ENCODE results near the gene CHD9NB. TPM values are rescaled to one million over a fixed set of nuclear protein-coding genes. Genes with fewer than 3 reads are reported as not detected.

Gene CHD9NB
- total and polyA plus RNA-seq, 9 of the 15 experiments (the other 6 are each of a cell fraction or from before 2014, with no cell fraction given): 0.06 to 0.10 (median 0.07) TPM; not detected in 6

DNA sequence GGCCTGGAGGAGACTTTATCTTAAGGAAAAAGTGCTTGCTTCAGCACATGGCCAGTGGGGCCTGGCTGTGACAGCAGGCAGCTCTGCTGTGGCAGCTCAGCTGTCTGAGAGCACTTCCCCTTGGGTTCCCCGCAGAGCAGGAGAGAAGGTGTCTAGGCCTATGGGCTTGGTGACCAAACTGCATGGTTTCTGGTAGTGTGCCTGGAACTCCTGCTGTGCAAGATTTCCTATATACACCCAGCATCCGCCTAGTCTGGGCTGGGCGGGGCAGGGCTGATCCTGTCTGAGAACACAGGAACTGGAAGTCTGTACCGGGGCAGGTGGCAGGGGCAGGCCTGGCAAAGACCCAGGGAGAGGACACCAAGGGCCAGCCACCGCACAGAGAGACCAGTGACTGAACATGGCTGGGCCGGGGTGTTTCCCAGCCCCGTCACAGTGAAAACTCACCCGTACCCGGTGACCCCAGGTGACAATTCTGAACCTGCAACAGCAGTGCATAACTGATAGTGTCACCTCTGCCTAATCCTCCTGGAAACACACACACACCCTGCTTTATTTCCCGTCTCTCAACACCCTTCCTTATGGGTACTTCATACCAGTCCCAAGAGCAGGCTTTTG lies 41.4 kb upstream of the CHD9NB start (continued):
- peak; percentile 83 for TF ChIP-seq SPI1 (IDR thresholded peaks at IDR 0.05; ENCODE audit: borderline replicate concordance, low read depth, low read length)
- TF ChIP-seq TAL1 (IDR thresholded peaks at IDR 0.05): peak; percentile 64
- TF ChIP-seq CREM (IDR thresholded peaks at IDR 0.05; ENCODE audit: low read depth): peak; percentile 7; the same call in 1 of the 2 replicates
- TF ChIP-seq ZBTB1 (CRISPR knock-in tag; IDR thresholded peaks at IDR 0.05; ENCODE audit: borderline replicate concordance, low read depth): no peak
- TF ChIP-seq MTA2 (IDR thresholded peaks at IDR 0.05; ENCODE audit: low read depth): no peak
- TF ChIP-seq, protein P1, sequence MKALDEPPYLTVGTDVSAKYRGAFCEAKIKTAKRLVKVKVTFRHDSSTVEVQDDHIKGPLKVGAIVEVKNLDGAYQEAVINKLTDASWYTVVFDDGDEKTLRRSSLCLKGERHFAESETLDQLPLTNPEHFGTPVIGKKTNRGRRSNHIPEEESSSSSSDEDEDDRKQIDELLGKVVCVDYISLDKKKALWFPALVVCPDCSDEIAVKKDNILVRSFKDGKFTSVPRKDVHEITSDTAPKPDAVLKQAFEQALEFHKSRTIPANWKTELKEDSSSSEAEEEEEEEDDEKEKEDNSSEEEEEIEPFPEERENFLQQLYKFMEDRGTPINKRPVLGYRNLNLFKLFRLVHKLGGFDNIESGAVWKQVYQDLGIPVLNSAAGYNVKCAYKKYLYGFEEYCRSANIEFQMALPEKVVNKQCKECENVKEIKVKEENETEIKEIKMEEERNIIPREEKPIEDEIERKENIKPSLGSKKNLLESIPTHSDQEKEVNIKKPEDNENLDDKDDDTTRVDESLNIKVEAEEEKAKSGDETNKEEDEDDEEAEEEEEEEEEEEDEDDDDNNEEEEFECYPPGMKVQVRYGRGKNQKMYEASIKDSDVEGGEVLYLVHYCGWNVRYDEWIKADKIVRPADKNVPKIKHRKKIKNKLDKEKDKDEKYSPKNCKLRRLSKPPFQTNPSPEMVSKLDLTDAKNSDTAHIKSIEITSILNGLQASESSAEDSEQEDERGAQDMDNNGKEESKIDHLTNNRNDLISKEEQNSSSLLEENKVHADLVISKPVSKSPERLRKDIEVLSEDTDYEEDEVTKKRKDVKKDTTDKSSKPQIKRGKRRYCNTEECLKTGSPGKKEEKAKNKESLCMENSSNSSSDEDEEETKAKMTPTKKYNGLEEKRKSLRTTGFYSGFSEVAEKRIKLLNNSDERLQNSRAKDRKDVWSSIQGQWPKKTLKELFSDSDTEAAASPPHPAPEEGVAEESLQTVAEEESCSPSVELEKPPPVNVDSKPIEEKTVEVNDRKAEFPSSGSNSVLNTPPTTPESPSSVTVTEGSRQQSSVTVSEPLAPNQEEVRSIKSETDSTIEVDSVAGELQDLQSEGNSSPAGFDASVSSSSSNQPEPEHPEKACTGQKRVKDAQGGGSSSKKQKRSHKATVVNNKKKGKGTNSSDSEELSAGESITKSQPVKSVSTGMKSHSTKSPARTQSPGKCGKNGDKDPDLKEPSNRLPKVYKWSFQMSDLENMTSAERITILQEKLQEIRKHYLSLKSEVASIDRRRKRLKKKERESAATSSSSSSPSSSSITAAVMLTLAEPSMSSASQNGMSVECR (CRISPR knock-in tag; IDR thresholded peaks at IDR 0.05): 0 out of 2 replicates have a peak, but pooled peaks have one; percentile 33
- no peak for TF ChIP-seq CREB1 (IDR thresholded peaks at IDR 0.05)
- 0 out of 2 replicates have a peak, but pooled peaks have one; percentile 15 for TF ChIP-seq CREB1 (CRISPR knock-in tag; IDR thresholded peaks at IDR 0.05)
- TF ChIP-seq CBFA2T2 (conservative IDR thresholded peaks at IDR 0.05): peak; percentile 50
- TF ChIP-seq SMAD4 (CRISPR knock-in tag; conservative IDR thresholded peaks at IDR 0.05): 0 out of 2 replicates have a peak, but pooled peaks have one; percentile 50
- TF ChIP-seq, protein P2, sequence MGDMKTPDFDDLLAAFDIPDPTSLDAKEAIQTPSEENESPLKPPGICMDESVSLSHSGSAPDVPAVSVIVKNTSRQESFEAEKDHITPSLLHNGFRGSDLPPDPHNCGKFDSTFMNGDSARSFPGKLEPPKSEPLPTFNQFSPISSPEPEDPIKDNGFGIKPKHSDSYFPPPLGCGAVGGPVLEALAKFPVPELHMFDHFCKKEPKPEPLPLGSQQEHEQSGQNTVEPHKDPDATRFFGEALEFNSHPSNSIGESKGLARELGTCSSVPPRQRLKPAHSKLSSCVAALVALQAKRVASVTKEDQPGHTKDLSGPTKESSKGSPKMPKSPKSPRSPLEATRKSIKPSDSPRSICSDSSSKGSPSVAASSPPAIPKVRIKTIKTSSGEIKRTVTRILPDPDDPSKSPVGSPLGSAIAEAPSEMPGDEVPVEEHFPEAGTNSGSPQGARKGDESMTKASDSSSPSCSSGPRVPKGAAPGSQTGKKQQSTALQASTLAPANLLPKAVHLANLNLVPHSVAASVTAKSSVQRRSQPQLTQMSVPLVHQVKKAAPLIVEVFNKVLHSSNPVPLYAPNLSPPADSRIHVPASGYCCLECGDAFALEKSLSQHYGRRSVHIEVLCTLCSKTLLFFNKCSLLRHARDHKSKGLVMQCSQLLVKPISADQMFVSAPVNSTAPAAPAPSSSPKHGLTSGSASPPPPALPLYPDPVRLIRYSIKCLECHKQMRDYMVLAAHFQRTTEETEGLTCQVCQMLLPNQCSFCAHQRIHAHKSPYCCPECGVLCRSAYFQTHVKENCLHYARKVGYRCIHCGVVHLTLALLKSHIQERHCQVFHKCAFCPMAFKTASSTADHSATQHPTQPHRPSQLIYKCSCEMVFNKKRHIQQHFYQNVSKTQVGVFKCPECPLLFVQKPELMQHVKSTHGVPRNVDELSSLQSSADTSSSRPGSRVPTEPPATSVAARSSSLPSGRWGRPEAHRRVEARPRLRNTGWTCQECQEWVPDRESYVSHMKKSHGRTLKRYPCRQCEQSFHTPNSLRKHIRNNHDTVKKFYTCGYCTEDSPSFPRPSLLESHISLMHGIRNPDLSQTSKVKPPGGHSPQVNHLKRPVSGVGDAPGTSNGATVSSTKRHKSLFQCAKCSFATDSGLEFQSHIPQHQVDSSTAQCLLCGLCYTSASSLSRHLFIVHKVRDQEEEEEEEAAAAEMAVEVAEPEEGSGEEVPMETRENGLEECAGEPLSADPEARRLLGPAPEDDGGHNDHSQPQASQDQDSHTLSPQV (IDR thresholded peaks at IDR 0.05): peak; percentile 53
- peak; percentile 48 for TF ChIP-seq TCF3 (CRISPR knock-in tag; IDR thresholded peaks at IDR 0.05)
- no peak for TF ChIP-seq XRCC3 (IDR thresholded peaks at IDR 0.05)
- TF ChIP-seq MAFG (tag; conservative IDR thresholded peaks at IDR 0.05): no peak
- TF ChIP-seq SIN3A (IDR thresholded peaks at IDR 0.05; ENCODE audit: borderline replicate concordance in 2 of 2, control insufficient read depth in 1 of 2, low read depth in 2 of 2, low read length in 2 of 2): peak in 1 of 2 experiments; percentile 74; a peak in 2 of 4 replicates
- TF ChIP-seq NR3C1 (CRISPR knock-in tag; IDR thresholded peaks at IDR 0.05): no peak
- peak; percentile 58 for TF ChIP-seq ARID1B (IDR thresholded peaks at IDR 0.05)

All from K562 (cell line).